HG02623 (cell line): ENCODE results near the gene ARID3A.
"Not testable (repeated sequence)": the region's sequence is repeated elsewhere in the genome, so short reads cannot be mapped to it uniquely, and the experiment has no call there.

Experiments used
- ATAC-seq: cut with Tn5 transposase; IDR thresholded peaks from one replicate; pipeline ENCODE4 v1.9.1; 2021; ENCODE audit warnings: moderate library complexity; ENCODE audit not compliant: unreplicated experiment

Gene ARID3A

GRCh38 chr19:1013218-1013617 lies 87.4 kb downstream of the ARID3A start:
- ATAC-seq = no peak

GRCh38 chr19:1014161-1015060 lies 88.6 kb downstream of the ARID3A start:
- no peak for ATAC-seq

- ATAC-seq = no peak
Measured at GRCh38 chr19:1015061-1015781, 89.4 kb downstream of the ARID3A start.

- ATAC-seq = no peak
Measured at GRCh38 chr19:1015782-1016646, 90.2 kb downstream of the ARID3A start.

GRCh38 chr19:1016647-1017114 lies 90.8 kb downstream of the ARID3A start:
- ATAC-seq = no peak

- ATAC-seq = no peak
Measured at GRCh38 chr19:1017115-1017905, 91.5 kb downstream of the ARID3A start.

- ATAC-seq = no peak
Measured at GRCh38 chr19:1017906-1018305, 92.1 kb downstream of the ARID3A start.

GRCh38 chr19:1018393-1018792 lies 92.6 kb downstream of the ARID3A start:
- ATAC-seq = no peak

GRCh38 chr19:1018932-1019615 lies 93.2 kb downstream of the ARID3A start:
- ATAC-seq = no peak

GRCh38 chr19:1019616-1019961 lies 93.8 kb downstream of the ARID3A start:
- no peak for ATAC-seq

GRCh38 chr19:1019980-1020867 lies 94.4 kb downstream of the ARID3A start:
- ATAC-seq = no peak

GRCh38 chr19:1020868-1021425 lies 95.1 kb downstream of the ARID3A start, which contains the start of gene TMEM259:
Gene TMEM259, minus strand, starts transcription at chr19:1021123. Its CDS starts 127 bp downstream, at chr19:1020996.
- peak; percentile 71 for ATAC-seq

GRCh38 chr19:1023883-1024188 lies 98.0 kb downstream of the ARID3A start:
- ATAC-seq = not testable (repeated sequence)

- ATAC-seq = not testable (repeated sequence)
Measured at GRCh38 chr19:1025080-1025479, 99.2 kb downstream of the ARID3A start.
